Heart right ventricle (tissue), 16 donors: ENCODE measurements around the gene ELFN1. TPM values are rescaled to one million over a fixed set of nuclear protein-coding genes. Genes with fewer than 3 reads are reported as not detected.

Source experiments
- ATAC-seq, 8 donors: fragments of 200-7000 bp; cut with Tn5 transposase; one replicate each; pipeline ENCODE4 v1.9.1; 2020; ENCODE audit warnings: mild to moderate bottlenecking in 8 of 8, moderate library complexity in 8 of 8, moderate number of reproducible peaks in 1 of 8
- DNase-seq, 2 donors: peaks; one replicate each; pipeline ENCODE4 v3.0.0-alpha.2; 2020
- H3K27ac ChIP-seq, 10 donors: fragments of 200-600 bp; sonication (generic) in 2 of 10; one replicate each; pipeline versions ENCODE4 v1.5.0 to v1.8.0; 2020 to 2022; ENCODE audit warnings: mild to moderate bottlenecking in 3 of 10
- H3K27me3 ChIP-seq, 7 donors: fragments of 200-600 bp; one replicate each; pipeline ENCODE4 v1.8.0; 2021 to 2022; ENCODE audit warnings: mild to moderate bottlenecking in 2 of 7
- H3K36me3 ChIP-seq, 9 donors: fragments of 200-600 bp; sonication (generic) in 1 of 9; one replicate each; pipeline versions ENCODE4 v1.5.0 to v1.8.0; 2020 to 2022; ENCODE audit warnings: mild to moderate bottlenecking in 2 of 9
- H3K4me1 ChIP-seq, 9 donors: fragments of 200-600 bp; sonication (generic) in 1 of 9; one replicate each; pipeline versions ENCODE4 v1.5.0 to v1.8.0; 2020 to 2022; ENCODE audit warnings: mild to moderate bottlenecking in 4 of 9
- H3K4me3 ChIP-seq, 10 donors: fragments of 200-600 bp; sonication (generic) in 2 of 10; one replicate each; pipeline versions ENCODE4 v1.5.0 to v1.8.0; 2020 to 2022; ENCODE audit warnings: mild to moderate bottlenecking in 7 of 10, moderate library complexity in 2 of 10
- H3K9me3 ChIP-seq, 11 donors: fragments of 200-600 bp in 10 of 11; sonication (generic) in 2 of 11; one replicate each; pipeline versions ENCODE4 v1.5.0 to v1.8.0; 2013 to 2022; ENCODE audit warnings: mild to moderate bottlenecking in 2 of 11, control low read depth in 1 of 11, moderate library complexity in 1 of 11
- CTCF ChIP-seq, 9 donors: fragments of 200-600 bp; sonication (generic) in 2 of 9; IDR thresholded peaks; one replicate each; pipeline versions ENCODE4 v1.5.0 to v1.8.0; 2021 to 2022; ENCODE audit warnings: antibody characterized with exemption in 9 of 9, mild to moderate bottlenecking in 5 of 9, moderate library complexity in 1 of 9
- WGBS, 2 donors: extraction: QIAGEN DNeasy Blood & Tissue Kit; methylation state at CpG; one replicate each; pipeline ENCODE4 v1.1.7; 2013; ENCODE audit warnings: inconsistent platforms in 1 of 2; 5-methylcytosine and 5-hydroxymethylcytosine counted together
- intact Hi-C, 10 donors: fragments of 100-400 bp; cut with DNase I; formaldehyde crosslinking; loops; one replicate each; pipeline versions ENCODE4 v1.11.1 to v1.14.2; 2022
- polyA plus RNA-seq, 2 donors: library from polyadenylated mRNA; stranded (reverse); fragments of 200-250 nt; gene quantifications; one replicate each; pipeline ENCODE4 v1.2.3, GENCODE V29; 2013
- total RNA-seq, 10 donors: library from RNA; stranded (reverse); fragmentation: NEBNext Ultra II Directional in 3 of 10; extraction: Animal tissue kit (Norgen Biotek cat#: 25700) in 3 of 10; gene quantifications; one replicate each; pipeline versions ENCODE4 v1.2.1 to v1.2.4, GENCODE V29; 2021 to 2023
- donor health status: Arrhythmogenic right ventricular cardiomyopathy.
- donor health status: ischemic (EF 13 %, LVEDD 7.1; RV severe dilation, severe dysfunction).
- donor health status: healthy with polysubstance abuse.
- donor health status: DM: no; HTN: yes; CAD: no.
- donor health status: DM: no; HTN: no; CAD: no.
- donor health status: ischemic (EF 25% LVEDD 6.9; RV normal size, moderate dysfunction).
- donor health status: ischemic (EF 25% LVEDD 5.7; RV mildly dilated, moderate dysfunction).
- donor health status: healthy.
- donor health status: DM: yes; HTN: yes; CAD: no.
- donor health status: Ischemic cardiomyopathy.
- donor health status: ischemic (EF 35%, LVEDD 5.7; RV mildly dilated, moderate dysfunction).
- donor health status: nonischemic (EF 11% LVEDD 7.7; RV severe dilation, severe dysfunction).
- donor health status: DM: yes; HTN: yes; CAD: no.
- donor health status: PGD.
- donor health status: ischemic (EF 29% LVEDD 5.4; RV normal size, mild dysfunction).
- donor health status: nonischemic (EF 23%, LVEDD 6.1; RV moderate dilation, normal function).

ELFN1 gene
- total and polyA plus RNA-seq, 12 donors = 3.0 to 9.5 (median 6.0) TPM

- Histone ChIP-seq H3K36me3 (peaks cover 0 to 18% (median 0%) of the 10 kb centered on the region in 9 donors), H3K9me3 (no peaks in the 10 kb centered on the region), H3K4me3 (peak overlapping the region in 6 of 10 donors; percentile 23 to 37 (median 32)), H3K27me3 (peaks cover 0 to 5% (median 0%) of the 10 kb centered on the region in 7 donors), H3K4me1 (peaks cover 3 to 27% (median 24%) of the 10 kb centered on the region in 9 donors), H3K27ac (peak overlapping the region in 9 of 10 donors; percentile 10 to 56 (median 36))
- no peak for TF ChIP-seq CTCF (IDR thresholded peaks at IDR 0.05)
- intact Hi-C loops = loop anchor here in 3 of 10 donors (2.0 to 5.0 kb wide), 3 partner anchors 70 to 75 kb away; partner anchors contain the start of gene ELFN1 (in 1 of the 3)
- DNase-seq = peak; percentile 29 to 54
- WGBS, 2 donors = 71% methylated on average over 33 of the region's 33 CpGs
- peak; percentile 39 to 81 (median 72) for ATAC-seq
These were observed 71.9 kb downstream of the ELFN1 start for GRCh38 chr7:1741751-1742554.

GRCh38 chr7:1742555-1743303 lies 72.7 kb downstream of the ELFN1 start:
- Histone ChIP-seq H3K4me1 (peaks cover 3 to 27% (median 24%) of the 10 kb centered on the region in 9 donors), H3K4me3 (peak overlapping the region in 6 of 10 donors; percentile 23 to 37 (median 32)), H3K36me3 (peaks cover 0 to 18% (median 0%) of the 10 kb centered on the region in 9 donors), H3K9me3 (no peaks in the 10 kb centered on the region), H3K27ac (peak overlapping the region in 8 of 10 donors; percentile 10 to 56 (median 38)), H3K27me3 (peaks cover 0 to 5% (median 0%) of the 10 kb centered on the region in 7 donors)
- peak; percentile 66 to 74 for DNase-seq
- 24 to 29% methylated on average over 28 of the region's 28 CpGs for WGBS, 2 donors
- peak in 6 of 8 donors; percentile 8 to 78 (median 62) for ATAC-seq
- intact Hi-C loops = loop anchor here in 3 of 10 donors (2.0 to 5.0 kb wide), 3 partner anchors 70 to 76 kb away; partner anchors contain the start of gene ELFN1 (in 1 of the 3)
- TF ChIP-seq CTCF (IDR thresholded peaks at IDR 0.05) = no peak

GRCh38 chr7:1743481-1744230 lies 73.6 kb downstream of the ELFN1 start:
- H3K4me1 ChIP-seq = peaks cover 3 to 32% (median 24%) of the 10 kb centered on the region in 9 donors
- H3K27ac ChIP-seq = peak overlapping the region in 2 of 10 donors; percentile 19 to 56
- H3K27me3 ChIP-seq = peaks cover 0 to 8% (median 0%) of the 10 kb centered on the region in 7 donors
- TF ChIP-seq CTCF (IDR thresholded peaks at IDR 0.05) = no peak
- no peaks in the 10 kb centered on the region for H3K9me3 ChIP-seq
- intact Hi-C loops = loop anchor here in 3 of 10 donors (2.0 to 5.0 kb wide), 3 partner anchors 71 to 77 kb away; partner anchors contain the start of gene ELFN1 (in 1 of the 3)
- no peak overlapping the region for H3K4me3 ChIP-seq
- H3K36me3 ChIP-seq = peaks cover 0 to 18% (median 0%) of the 10 kb centered on the region in 9 donors
- ATAC-seq = no peak
- WGBS, 2 donors = 87 to 88% methylated on average over 37 of the region's 37 CpGs
- DNase-seq = no peak
